Activated CD4-positive, alpha-beta T cell treated with anti-CD3 and anti-CD28 coated beads for 36 hours (primary cell): ENCODE data around the gene MACROD2. TPM values are rescaled to one million over a fixed set of nuclear protein-coding genes. Genes with fewer than 3 reads are reported as not detected.

ENCODE experiments used
- ATAC-seq: fragments of 200-7000 bp; cut with Tn5 transposase; one replicate; pipeline ENCODE4 v1.10.0; 2021; ENCODE audit warnings: mild to moderate bottlenecking, moderate library complexity
- CTCF ChIA-PET: fragments of 350-600 bp; sonication (Branson Sonifier 250); formaldehyde crosslinking; loops from one replicate; lab custom pipeline; 2021; ENCODE audit warnings: antibody characterized with exemption; lab: Charles Lee
- POLR2A ChIA-PET: fragments of 350-600 bp; sonication (Branson Sonifier 250); formaldehyde crosslinking; loops from one replicate; lab custom pipeline; 2021; ENCODE audit warnings: antibody characterized with exemption, inconsistent platforms; lab: Charles Lee
- DNase-seq: peaks from one replicate; pipeline ENCODE4 v3.0.0-alpha.2; 2020
- H3K27ac Mint-ChIP-seq: one replicate; pipeline ENCODE4 v1.8.0; 2021; ENCODE audit warnings: mixed read lengths
- H3K27me3 Mint-ChIP-seq: one replicate; pipeline ENCODE4 v1.8.0; 2021; ENCODE audit warnings: mixed read lengths
- H3K36me3 Mint-ChIP-seq: one replicate; pipeline ENCODE4 v1.8.0; 2021; ENCODE audit warnings: low read depth, mixed read lengths
- H3K4me1 Mint-ChIP-seq: one replicate; pipeline ENCODE4 v1.8.0; 2021; ENCODE audit warnings: mixed read lengths
- H3K4me3 Mint-ChIP-seq: one replicate; pipeline ENCODE4 v1.8.0; 2021; ENCODE audit warnings: mild to moderate bottlenecking, moderate library complexity, mixed read lengths
- H3K9me3 Mint-ChIP-seq: one replicate; pipeline ENCODE4 v1.8.0; 2021; ENCODE audit warnings: low read depth, mixed read lengths
- intact Hi-C, 2 experiments: fragments of 100-400 bp; cut with DNase I in 1 of 2; cut with micrococcal nuclease in 1 of 2; formaldehyde crosslinking; loops; one replicate each; pipeline versions ENCODE4 v1.14.2 to v1.15.1; 2022 to 2024; cut with DNase I, micrococcal nuclease
- total RNA-seq, 2 experiments: library from RNA; stranded (reverse); gene quantifications; one replicate each; pipeline ENCODE4 v1.2.3, GENCODE V29; 2021

The MACROD2 gene
- total RNA-seq, 2 experiments from 2014 or later = not detected

GRCh38 chr20:15327123-15327522 is 1331.8 kb downstream of the MACROD2 start:
- DNase-seq = no peak
- H3K4me1 Mint-ChIP-seq = no peaks in the 10 kb centered on the region

GRCh38 chr20:15328084-15328483 is 1332.8 kb downstream of the MACROD2 start:
- POLR2A ChIA-PET = no interaction called here
- H3K36me3 Mint-ChIP-seq = no peaks in the 10 kb centered on the region
- H3K4me3 Mint-ChIP-seq = no peak overlapping the region

More at GRCh38 chr20:15327123-15327522, 1331.8 kb downstream of the MACROD2 start:
- no peak overlapping the region for H3K4me3 Mint-ChIP-seq
- peaks cover 5% of the 10 kb centered on the region for H3K9me3 Mint-ChIP-seq
- intact Hi-C loops = no loop called here
- POLR2A ChIA-PET = no interaction called here
- no peak overlapping the region for H3K27ac Mint-ChIP-seq
- H3K27me3 Mint-ChIP-seq = no peaks in the 10 kb centered on the region
- ATAC-seq = no peak
- no peaks in the 10 kb centered on the region for H3K36me3 Mint-ChIP-seq
- CTCF ChIA-PET = no interaction called here

GRCh38 chr20:15332711-15333160 is 1337.4 kb downstream of the MACROD2 start:
- DNase-seq = no peak
- POLR2A ChIA-PET = no interaction called here

More at GRCh38 chr20:15328084-15328483, 1332.8 kb downstream of the MACROD2 start:
- peaks cover 5% of the 10 kb centered on the region for H3K9me3 Mint-ChIP-seq
- CTCF ChIA-PET = no interaction called here
- no peak overlapping the region for H3K27ac Mint-ChIP-seq
- DNase-seq = no peak
- no peak for ATAC-seq
- H3K27me3 Mint-ChIP-seq = no peaks in the 10 kb centered on the region
- no peaks in the 10 kb centered on the region for H3K4me1 Mint-ChIP-seq
- intact Hi-C loops = no loop called here

GRCh38 chr20:15333170-15333569 is 1337.9 kb downstream of the MACROD2 start:
- no peak overlapping the region for H3K4me3 Mint-ChIP-seq
- intact Hi-C loops = no loop called here
- peaks cover 6% of the 10 kb centered on the region for H3K9me3 Mint-ChIP-seq
- no peaks in the 10 kb centered on the region for H3K36me3 Mint-ChIP-seq
- no peaks in the 10 kb centered on the region for H3K4me1 Mint-ChIP-seq
- ATAC-seq (no peak), DNase-seq (no peak)
- H3K27ac Mint-ChIP-seq = no peak overlapping the region
- no peaks in the 10 kb centered on the region for H3K27me3 Mint-ChIP-seq
- CTCF ChIA-PET = no interaction called here
- POLR2A ChIA-PET = no interaction called here

More at GRCh38 chr20:15332711-15333160, 1337.4 kb downstream of the MACROD2 start:
- Mint-ChIP-seq H3K27ac (no peak overlapping the region), H3K9me3 (peaks cover 6% of the 10 kb centered on the region), H3K27me3 (no peaks in the 10 kb centered on the region), H3K4me3 (no peak overlapping the region), H3K36me3 (no peaks in the 10 kb centered on the region), H3K4me1 (no peaks in the 10 kb centered on the region)
- ATAC-seq = no peak
- intact Hi-C loops = no loop called here
- CTCF ChIA-PET = no interaction called here

GRCh38 chr20:15336011-15336410 is 1340.7 kb downstream of the MACROD2 start:
- ATAC-seq (no peak), DNase-seq (no peak)
- no peak overlapping the region for H3K27ac Mint-ChIP-seq
- H3K4me3 Mint-ChIP-seq = no peak overlapping the region
- CTCF ChIA-PET = no interaction called here
- H3K27me3 Mint-ChIP-seq = no peaks in the 10 kb centered on the region
- intact Hi-C loops = no loop called here
- POLR2A ChIA-PET = no interaction called here
- peaks cover 7% of the 10 kb centered on the region for H3K9me3 Mint-ChIP-seq
- H3K36me3 Mint-ChIP-seq = no peaks in the 10 kb centered on the region
- no peaks in the 10 kb centered on the region for H3K4me1 Mint-ChIP-seq

- no peaks in the 10 kb centered on the region for H3K36me3 Mint-ChIP-seq
- no peak overlapping the region for H3K27ac Mint-ChIP-seq
- ATAC-seq (no peak), DNase-seq (no peak)
- H3K9me3 Mint-ChIP-seq = peaks cover 7% of the 10 kb centered on the region
- POLR2A ChIA-PET = no interaction called here
- intact Hi-C loops = no loop called here
- H3K4me1 Mint-ChIP-seq = no peaks in the 10 kb centered on the region
- no peak overlapping the region for H3K4me3 Mint-ChIP-seq
- CTCF ChIA-PET = no interaction called here
- no peaks in the 10 kb centered on the region for H3K27me3 Mint-ChIP-seq
These were observed 1341.2 kb downstream of the MACROD2 start for GRCh38 chr20:15336536-15336935.

- Mint-ChIP-seq H3K27ac (no peak overlapping the region), H3K27me3 (no peaks in the 10 kb centered on the region), H3K4me1 (no peaks in the 10 kb centered on the region), H3K36me3 (no peaks in the 10 kb centered on the region), H3K4me3 (no peak overlapping the region), H3K9me3 (peaks cover 5% of the 10 kb centered on the region)
- CTCF ChIA-PET = no interaction called here
- POLR2A ChIA-PET = no interaction called here
- DNase-seq (no peak), ATAC-seq (no peak)
- intact Hi-C loops = no loop called here
These were observed 1343.9 kb downstream of the MACROD2 start for GRCh38 chr20:15339264-15339663.

- H3K4me3 Mint-ChIP-seq = no peak overlapping the region
- intact Hi-C loops = no loop called here
- ChIA-PET CTCF (no interaction called here), POLR2A (no interaction called here)
- no peaks in the 10 kb centered on the region for H3K4me1 Mint-ChIP-seq
- H3K9me3 Mint-ChIP-seq = peaks cover 5% of the 10 kb centered on the region
- DNase-seq = no peak
- H3K27me3 Mint-ChIP-seq = no peaks in the 10 kb centered on the region
- H3K36me3 Mint-ChIP-seq = no peaks in the 10 kb centered on the region
- no peak overlapping the region for H3K27ac Mint-ChIP-seq
- no peak for ATAC-seq
These were observed 1347.7 kb downstream of the MACROD2 start for GRCh38 chr20:15342991-15343523.

- Mint-ChIP-seq H3K27me3 (no peaks in the 10 kb centered on the region), H3K4me3 (no peak overlapping the region), H3K27ac (no peak overlapping the region), H3K9me3 (peaks cover 5% of the 10 kb centered on the region), H3K4me1 (no peaks in the 10 kb centered on the region), H3K36me3 (no peaks in the 10 kb centered on the region)
- ChIA-PET CTCF (interaction anchor here (0.6 kb wide), 2 partner anchors 10 to 572 kb away, joined by 3 to 4 read pairs; no protein-coding TSS in a partner anchor), POLR2A (no interaction called here)
- intact Hi-C loops = no loop called here
- no peak for ATAC-seq
- no peak for DNase-seq
These were observed 1350.0 kb downstream of the MACROD2 start for GRCh38 chr20:15345287-15345686.

GRCh38 chr20:15346657-15347280 is 1351.5 kb downstream of the MACROD2 start:
- CTCF ChIA-PET = no interaction called here
- DNase-seq (no peak), ATAC-seq (no peak)
- peaks cover 2% of the 10 kb centered on the region for H3K9me3 Mint-ChIP-seq
- POLR2A ChIA-PET = no interaction called here
- no peak overlapping the region for H3K27ac Mint-ChIP-seq
- intact Hi-C loops = no loop called here
- no peaks in the 10 kb centered on the region for H3K4me1 Mint-ChIP-seq
- H3K4me3 Mint-ChIP-seq = no peak overlapping the region
- no peaks in the 10 kb centered on the region for H3K27me3 Mint-ChIP-seq
- H3K36me3 Mint-ChIP-seq = no peaks in the 10 kb centered on the region

GRCh38 chr20:15359056-15359455 is 1363.7 kb downstream of the MACROD2 start:
- no peaks in the 10 kb centered on the region for H3K9me3 Mint-ChIP-seq
- POLR2A ChIA-PET = no interaction called here
- DNase-seq (no peak), ATAC-seq (no peak)
- H3K4me3 Mint-ChIP-seq = no peak overlapping the region
- H3K4me1 Mint-ChIP-seq = no peaks in the 10 kb centered on the region
- CTCF ChIA-PET = no interaction called here
- H3K27me3 Mint-ChIP-seq = no peaks in the 10 kb centered on the region
- no peaks in the 10 kb centered on the region for H3K36me3 Mint-ChIP-seq
- H3K27ac Mint-ChIP-seq = no peak overlapping the region
- intact Hi-C loops = no loop called here

- DNase-seq (no peak), ATAC-seq (no peak)
- no peaks in the 10 kb centered on the region for H3K9me3 Mint-ChIP-seq
- no peaks in the 10 kb centered on the region for H3K36me3 Mint-ChIP-seq
- CTCF ChIA-PET = no interaction called here
- POLR2A ChIA-PET = no interaction called here
- no peak overlapping the region for H3K27ac Mint-ChIP-seq
- no peaks in the 10 kb centered on the region for H3K27me3 Mint-ChIP-seq
- no peaks in the 10 kb centered on the region for H3K4me1 Mint-ChIP-seq
- H3K4me3 Mint-ChIP-seq = no peak overlapping the region
- intact Hi-C loops = no loop called here
These were observed 1367.5 kb downstream of the MACROD2 start for GRCh38 chr20:15362849-15363248.
